Bronchial epithelial cell (primary cell): ENCODE measurements around the gene DMD. TPM values are rescaled to one million over a fixed set of nuclear protein-coding genes. Genes with fewer than 3 reads are reported as not detected.

Source experiments
- DNase-seq: peaks from one replicate; pipeline ENCODE4 v3.0.0-alpha.2; 2010; ENCODE audit warnings: low read depth
- FAIRE-seq: peaks from 2 replicates; lab custom pipeline; 2011; peaks lifted over from hg19 to GRCh38; lab: Jason Lieb, UNC
- H3K27me3 ChIP-seq: 2 replicates; pipeline ENCODE4 v1.5.1; 2011; ENCODE audit warnings: low read length; ENCODE audit not compliant: control insufficient read depth, insufficient read depth
- H3K36me3 ChIP-seq: 2 replicates; pipeline ENCODE4 v1.5.1; 2011; ENCODE audit warnings: low read length; ENCODE audit not compliant: control insufficient read depth, insufficient read depth
- H3K4me3 ChIP-seq: 2 replicates; pipeline ENCODE4 v1.5.1; 2011; ENCODE audit warnings: mild to moderate bottlenecking, low read depth, low read length, control low read depth
- total RNA-seq: library from RNA; depleted of rRNA; stranded (reverse); fragments of >200 nt; gene quantifications from 2 replicates; pipeline ENCODE4 v1.2.1, GENCODE V29; 2014
- TF ChIP-seq, protein P1 (sequence below): IDR thresholded peaks from 2 replicates; pipeline ENCODE4 v1.5.1; 2011; ENCODE audit warnings: mild to moderate bottlenecking, moderate library complexity, low read length, control low read depth, inconsistent platforms; ENCODE audit not compliant: insufficient read depth, severe bottlenecking

The DMD gene
- total RNA-seq, 1 donor from 2014 or later: 4.5 TPM

DNA sequence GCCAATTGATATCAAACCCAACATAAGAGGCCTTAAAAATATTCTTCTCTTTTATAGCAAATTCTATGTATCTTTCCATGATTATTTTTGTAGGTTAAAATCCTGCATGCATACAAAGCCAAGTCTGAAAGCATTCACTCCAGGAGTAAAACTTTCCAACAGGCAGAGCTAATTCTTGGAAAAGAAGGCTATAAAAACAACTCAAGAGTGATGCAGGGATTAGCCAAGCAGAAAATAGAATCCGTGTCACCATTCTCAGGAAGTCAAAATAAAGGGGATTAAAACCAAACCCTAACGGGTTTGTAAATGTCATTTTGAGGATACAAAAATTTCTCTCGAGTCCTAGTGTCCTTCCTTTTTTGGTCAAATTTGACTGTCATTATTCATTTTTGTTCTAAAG, 412.4 kb downstream of the DMD start:
- TF ChIP-seq, protein P1, sequence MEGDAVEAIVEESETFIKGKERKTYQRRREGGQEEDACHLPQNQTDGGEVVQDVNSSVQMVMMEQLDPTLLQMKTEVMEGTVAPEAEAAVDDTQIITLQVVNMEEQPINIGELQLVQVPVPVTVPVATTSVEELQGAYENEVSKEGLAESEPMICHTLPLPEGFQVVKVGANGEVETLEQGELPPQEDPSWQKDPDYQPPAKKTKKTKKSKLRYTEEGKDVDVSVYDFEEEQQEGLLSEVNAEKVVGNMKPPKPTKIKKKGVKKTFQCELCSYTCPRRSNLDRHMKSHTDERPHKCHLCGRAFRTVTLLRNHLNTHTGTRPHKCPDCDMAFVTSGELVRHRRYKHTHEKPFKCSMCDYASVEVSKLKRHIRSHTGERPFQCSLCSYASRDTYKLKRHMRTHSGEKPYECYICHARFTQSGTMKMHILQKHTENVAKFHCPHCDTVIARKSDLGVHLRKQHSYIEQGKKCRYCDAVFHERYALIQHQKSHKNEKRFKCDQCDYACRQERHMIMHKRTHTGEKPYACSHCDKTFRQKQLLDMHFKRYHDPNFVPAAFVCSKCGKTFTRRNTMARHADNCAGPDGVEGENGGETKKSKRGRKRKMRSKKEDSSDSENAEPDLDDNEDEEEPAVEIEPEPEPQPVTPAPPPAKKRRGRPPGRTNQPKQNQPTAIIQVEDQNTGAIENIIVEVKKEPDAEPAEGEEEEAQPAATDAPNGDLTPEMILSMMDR: no peak
- no peak for FAIRE-seq
- no peaks in the 10 kb centered on the region for H3K36me3 ChIP-seq
- H3K4me3 ChIP-seq: no peak overlapping the region
- no peak for DNase-seq
- H3K27me3 ChIP-seq: no peaks in the 10 kb centered on the region

DNA sequence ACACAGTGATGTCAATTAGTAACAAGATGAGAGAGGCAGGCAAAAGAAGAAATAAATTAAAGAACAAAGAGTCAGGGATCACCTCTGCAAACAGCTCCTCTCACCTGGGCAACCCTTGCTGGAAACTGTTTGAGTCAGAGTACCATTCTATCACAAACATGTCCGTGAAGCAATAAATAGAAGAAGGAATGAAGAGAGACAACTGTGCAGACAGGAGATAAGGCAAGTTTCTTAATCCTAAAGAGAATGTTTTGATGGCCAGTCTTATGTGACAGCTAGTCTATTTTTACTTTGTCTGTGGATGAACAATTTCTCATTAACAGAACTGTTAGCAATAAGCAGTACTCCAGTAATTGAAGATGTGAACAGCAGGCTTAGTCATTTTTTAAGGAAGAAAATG, 422.4 kb downstream of the DMD start:
- no peak for FAIRE-seq
- H3K36me3 ChIP-seq: no peaks in the 10 kb centered on the region
- no peak overlapping the region for H3K4me3 ChIP-seq
- DNase-seq: no peak
- no peaks in the 10 kb centered on the region for H3K27me3 ChIP-seq
- TF ChIP-seq, protein P1: no peak

DNA sequence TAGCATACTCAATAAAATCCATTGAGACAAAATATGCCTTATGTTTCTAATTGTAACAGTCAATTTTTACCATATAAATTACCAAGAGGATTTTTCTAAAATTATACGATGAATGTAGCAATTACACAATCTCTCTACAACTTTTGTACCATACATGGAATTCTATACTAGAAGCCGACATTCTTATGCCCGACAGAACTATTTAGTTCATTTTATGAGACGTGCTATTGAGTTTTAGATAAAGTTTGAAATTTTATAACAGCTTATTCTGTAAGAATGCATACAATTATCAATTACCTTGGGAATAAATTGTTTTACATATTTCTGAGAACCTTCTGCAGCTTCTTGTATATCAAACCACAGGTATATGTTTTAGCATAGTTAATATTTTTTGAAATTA, 431.2 kb downstream of the DMD start:
- TF ChIP-seq, protein P1: no peak
- DNase-seq (no peak), FAIRE-seq (no peak)
- H3K27me3 ChIP-seq: no peaks in the 10 kb centered on the region
- H3K4me3 ChIP-seq: no peak overlapping the region
- H3K36me3 ChIP-seq: no peaks in the 10 kb centered on the region

DNA sequence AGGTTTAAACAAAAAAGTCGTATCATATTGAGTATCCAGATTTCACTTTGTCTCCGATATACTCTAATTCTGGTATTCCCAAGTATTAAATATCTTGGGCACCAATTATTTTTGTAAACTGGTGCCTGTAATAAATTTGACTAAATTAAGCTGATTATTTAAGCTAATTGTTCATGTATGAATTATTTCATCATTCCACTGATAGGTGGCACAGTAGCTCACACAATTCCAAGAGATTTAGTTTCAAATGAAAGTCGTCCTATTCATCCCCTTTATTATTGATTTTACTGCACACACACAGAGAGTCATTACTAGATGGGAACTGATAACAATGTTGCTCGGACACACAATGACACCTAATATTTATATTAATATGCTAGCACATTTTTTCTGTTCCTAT, 432.4 kb downstream of the DMD start:
- peak; percentile 16 for DNase-seq
- TF ChIP-seq, protein P1: no peak
- H3K4me3 ChIP-seq: no peak overlapping the region
- FAIRE-seq: no peak
- H3K27me3 ChIP-seq: no peaks in the 10 kb centered on the region
- no peaks in the 10 kb centered on the region for H3K36me3 ChIP-seq

DNA sequence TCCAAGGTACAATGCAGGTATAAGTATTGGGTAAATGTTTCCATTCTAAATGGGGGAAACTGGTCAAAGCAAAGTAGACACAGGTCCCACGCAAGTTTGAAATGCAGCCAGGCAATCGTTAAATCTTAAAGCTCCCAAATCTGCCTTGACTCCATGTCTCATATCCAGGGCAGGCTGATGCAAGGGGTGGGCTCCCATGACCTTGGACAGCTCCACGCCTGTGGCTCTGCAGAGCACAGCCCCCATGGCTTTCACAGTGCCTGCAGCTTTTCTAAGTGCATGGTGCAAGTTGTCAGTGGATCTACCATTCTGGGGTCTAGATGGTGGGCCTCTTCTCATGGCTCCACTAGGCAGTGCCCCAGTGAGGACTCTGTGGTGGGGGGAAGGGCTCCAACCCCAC, 436.4 kb downstream of the DMD start:
- TF ChIP-seq, protein P1: no peak
- FAIRE-seq (no peak), DNase-seq (no peak)
- Histone ChIP-seq H3K27me3 (no peaks in the 10 kb centered on the region), H3K4me3 (no peak overlapping the region), H3K36me3 (no peaks in the 10 kb centered on the region)

DNA sequence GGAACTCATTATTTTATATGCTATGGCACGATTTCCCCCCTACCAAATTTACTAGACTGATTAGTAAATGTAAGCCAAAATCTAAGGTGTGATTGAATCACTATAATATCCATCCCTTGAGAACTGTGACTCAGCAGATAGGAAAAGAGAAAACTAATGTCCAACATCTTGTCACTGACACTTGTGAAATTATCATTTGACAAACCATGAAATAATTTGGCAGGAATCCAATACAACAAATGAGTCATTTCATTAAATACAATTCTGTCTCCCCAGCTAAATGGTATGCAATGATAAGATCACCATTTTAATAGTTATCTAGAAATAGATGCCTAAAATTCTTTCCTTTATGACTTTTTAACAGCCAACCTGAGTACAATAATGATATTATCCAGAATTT, 462.3 kb downstream of the DMD start:
- Histone ChIP-seq H3K36me3 (no peaks in the 10 kb centered on the region), H3K4me3 (no peak overlapping the region), H3K27me3 (no peaks in the 10 kb centered on the region)
- FAIRE-seq (no peak), DNase-seq (peak; percentile 70)
- TF ChIP-seq, protein P1: no peak
